BLaER1 (cell line): ENCODE results near the gene COPRS.

ENCODE experiments used
- H3K27ac ChIP-seq: shearing (Covaris generic); formaldehyde crosslinking; 2 replicates; pipeline ENCODE4 v1.8.1; 2022
- H3K27me3 ChIP-seq: shearing (Covaris generic); formaldehyde crosslinking; 2 replicates; pipeline ENCODE4 v1.8.1; 2022
- H3K36me3 ChIP-seq: shearing (Covaris generic); formaldehyde crosslinking; 2 replicates; pipeline ENCODE4 v1.8.1; 2022
- H3K4me1 ChIP-seq: shearing (Covaris generic); formaldehyde crosslinking; 2 replicates; pipeline ENCODE4 v1.8.1; 2022
- H3K4me2 ChIP-seq: shearing (Covaris generic); formaldehyde crosslinking; 2 replicates; pipeline ENCODE4 v1.8.1; 2022
- H3K4me3 ChIP-seq: shearing (Covaris generic); formaldehyde crosslinking; 2 replicates; pipeline ENCODE4 v1.8.1; 2022
- H3K9ac ChIP-seq: shearing (Covaris generic); formaldehyde crosslinking; 2 replicates; pipeline ENCODE4 v1.8.1; 2022
- H3K9me3 ChIP-seq: shearing (Covaris generic); formaldehyde crosslinking; 2 replicates; pipeline ENCODE4 v1.8.1; 2022
- H4K20me1 ChIP-seq: shearing (Covaris generic); formaldehyde crosslinking; 2 replicates; pipeline ENCODE4 v1.8.1; 2022
- Cebpa-rat ChIP-seq: shearing (Covaris generic); IDR thresholded peaks from 2 replicates; pipeline ENCODE4 v1.8.1; 2022

COPRS gene

GRCh38 chr17:31858642-31859486, at the start of gene COPRS:
Gene COPRS, minus strand, starts transcription at chr17:31859244. Its CDS starts 45 bp downstream, at chr17:31859199.
- Histone ChIP-seq H3K4me3 (peak within 1 kb of the TSS; percentile 80), H3K36me3 (peaks cover 63% of the 10 kb centered on the region), H3K4me1 (peaks cover 22% of the 10 kb centered on the region), H3K4me2 (peak within 1 kb of the TSS; percentile 94), H3K27ac (peak within 1 kb of the TSS; percentile 77), H3K9ac (peak within 1 kb of the TSS; percentile 83), H3K9me3 (no peaks in the 10 kb centered on the region), H3K27me3 (no peaks in the 10 kb centered on the region), H4K20me1 (peaks cover 35% of the 10 kb centered on the region)
- TF ChIP-seq Cebpa-rat = no peak

GRCh38 chr17:31908386-31908785, 49.3 kb upstream of the COPRS start:
- no peak overlapping the region for H3K27ac ChIP-seq

GRCh38 chr17:31907342-31907962, 48.4 kb upstream of the COPRS start:
- Histone ChIP-seq H3K4me1 (peaks cover 14% of the 10 kb centered on the region), H3K36me3 (no peaks in the 10 kb centered on the region), H3K27me3 (no peaks in the 10 kb centered on the region), H3K9ac (no peak overlapping the region), H4K20me1 (no peaks in the 10 kb centered on the region), H3K4me2 (peak overlapping the region; percentile 1; the same call in 1 of the 2 replicates), H3K4me3 (no peak overlapping the region), H3K27ac (no peak overlapping the region), H3K9me3 (no peaks in the 10 kb centered on the region)
- no peak for TF ChIP-seq Cebpa-rat

More at GRCh38 chr17:31908386-31908785, 49.3 kb upstream of the COPRS start:
- H4K20me1 ChIP-seq = no peaks in the 10 kb centered on the region
- TF ChIP-seq Cebpa-rat = no peak
- no peak overlapping the region for H3K4me3 ChIP-seq
- H3K4me2 ChIP-seq = no peak overlapping the region
- peaks cover 23% of the 10 kb centered on the region for H3K4me1 ChIP-seq
- H3K36me3 ChIP-seq = no peaks in the 10 kb centered on the region
- H3K9me3 ChIP-seq = no peaks in the 10 kb centered on the region
- no peak overlapping the region for H3K9ac ChIP-seq
- H3K27me3 ChIP-seq = no peaks in the 10 kb centered on the region

GRCh38 chr17:31903401-31903800, 44.4 kb upstream of the COPRS start:
- H3K9ac ChIP-seq = no peak overlapping the region
- no peaks in the 10 kb centered on the region for H3K9me3 ChIP-seq
- H4K20me1 ChIP-seq = peaks cover 27% of the 10 kb centered on the region
- H3K36me3 ChIP-seq = peaks cover 17% of the 10 kb centered on the region
- H3K27ac ChIP-seq = no peak overlapping the region
- TF ChIP-seq Cebpa-rat = no peak
- no peak overlapping the region for H3K4me3 ChIP-seq
- no peaks in the 10 kb centered on the region for H3K27me3 ChIP-seq
- peaks cover 20% of the 10 kb centered on the region for H3K4me1 ChIP-seq
- no peak overlapping the region for H3K4me2 ChIP-seq

GRCh38 chr17:31902693-31903092, 43.6 kb upstream of the COPRS start:
- no peak for TF ChIP-seq Cebpa-rat
- H3K27ac ChIP-seq = no peak overlapping the region

GRCh38 chr17:31900877-31901276, 41.8 kb upstream of the COPRS start:
- Histone ChIP-seq H3K4me1 (peaks cover 15% of the 10 kb centered on the region), H4K20me1 (peaks cover 44% of the 10 kb centered on the region), H3K9ac (peak overlapping the region; percentile 89), H3K4me2 (peak overlapping the region; percentile 83), H3K9me3 (no peaks in the 10 kb centered on the region), H3K36me3 (peaks cover 43% of the 10 kb centered on the region), H3K27me3 (no peaks in the 10 kb centered on the region), H3K27ac (peak overlapping the region; percentile 80), H3K4me3 (peak overlapping the region; percentile 89)
- no peak for TF ChIP-seq Cebpa-rat

More at GRCh38 chr17:31902693-31903092, 43.6 kb upstream of the COPRS start:
- Histone ChIP-seq H3K9ac (no peak overlapping the region), H3K4me3 (no peak overlapping the region), H3K4me2 (no peak overlapping the region), H3K9me3 (no peaks in the 10 kb centered on the region), H3K4me1 (peaks cover 20% of the 10 kb centered on the region), H3K36me3 (peaks cover 24% of the 10 kb centered on the region), H3K27me3 (no peaks in the 10 kb centered on the region), H4K20me1 (peaks cover 32% of the 10 kb centered on the region)

- no peak overlapping the region for H3K4me3 ChIP-seq
- peak overlapping the region; percentile 52 for H3K4me2 ChIP-seq
- TF ChIP-seq Cebpa-rat = no peak
- peaks cover 35% of the 10 kb centered on the region for H3K4me1 ChIP-seq
- H3K9ac ChIP-seq = no peak overlapping the region
- peaks cover 100% of the 10 kb centered on the region for H3K36me3 ChIP-seq
- H3K27me3 ChIP-seq = no peaks in the 10 kb centered on the region
- H3K9me3 ChIP-seq = no peaks in the 10 kb centered on the region
- no peaks in the 10 kb centered on the region for H4K20me1 ChIP-seq
- H3K27ac ChIP-seq = peak overlapping the region; percentile 5; the same call in 1 of the 2 replicates
These were observed 29.1 kb upstream of the COPRS start for GRCh38 chr17:31888124-31888523.

- Histone ChIP-seq H3K4me1 (no peaks in the 10 kb centered on the region; the same call in 1 of the 2 replicates), H3K27me3 (no peaks in the 10 kb centered on the region), H3K36me3 (peaks cover 100% of the 10 kb centered on the region), H4K20me1 (0 out of 2 replicates have a peak, but pooled peaks cover 2% of the 10 kb centered on the region), H3K4me2 (no peak overlapping the region), H3K9ac (no peak overlapping the region), H3K9me3 (no peaks in the 10 kb centered on the region), H3K27ac (no peak overlapping the region), H3K4me3 (no peak overlapping the region)
- TF ChIP-seq Cebpa-rat = no peak
These were observed 23.5 kb upstream of the COPRS start for GRCh38 chr17:31882571-31882970.

GRCh38 chr17:31880311-31880710, 21.3 kb upstream of the COPRS start:
- peaks cover 99% of the 10 kb centered on the region for H3K36me3 ChIP-seq
- H3K4me2 ChIP-seq = no peak overlapping the region
- H3K9me3 ChIP-seq = no peaks in the 10 kb centered on the region
- no peak overlapping the region for H3K27ac ChIP-seq
- H3K4me3 ChIP-seq = no peak overlapping the region
- H3K9ac ChIP-seq = no peak overlapping the region
- no peaks in the 10 kb centered on the region for H3K4me1 ChIP-seq
- no peaks in the 10 kb centered on the region for H3K27me3 ChIP-seq
- H4K20me1 ChIP-seq = 0 out of 2 replicates have a peak, but pooled peaks cover 6% of the 10 kb centered on the region
- TF ChIP-seq Cebpa-rat = no peak

- H3K9ac ChIP-seq = no peak overlapping the region
- TF ChIP-seq Cebpa-rat = no peak
- no peak overlapping the region for H3K27ac ChIP-seq
- H3K4me3 ChIP-seq = no peak overlapping the region
- H3K27me3 ChIP-seq = no peaks in the 10 kb centered on the region
- H3K4me2 ChIP-seq = no peak overlapping the region
- no peaks in the 10 kb centered on the region for H3K9me3 ChIP-seq
- 0 out of 2 replicates have a peak, but pooled peaks cover 6% of the 10 kb centered on the region for H4K20me1 ChIP-seq
- peaks cover 99% of the 10 kb centered on the region for H3K36me3 ChIP-seq
- no peaks in the 10 kb centered on the region for H3K4me1 ChIP-seq
These were observed 19.6 kb upstream of the COPRS start for GRCh38 chr17:31878703-31879073.
